LHCN-M2 (cell line): Measurements from ENCODE around the gene TADA2A. TPM values are rescaled to one million over a fixed set of nuclear protein-coding genes. Genes with fewer than 3 reads are reported as not detected.
"Not testable (repeated sequence)": the region's sequence is repeated elsewhere in the genome, so short reads cannot be mapped to it uniquely, and the experiment has no call there.

Experiments used
- DNase-seq: peaks from one replicate; pipeline ENCODE4 v3.0.0-alpha.2; 2012; ENCODE audit warnings: low read depth
- total RNA-seq: library from RNA; depleted of rRNA; stranded (reverse); fragments of >200 nt; gene quantifications from 2 replicates; pipeline ENCODE4 v1.2.3, GENCODE V29; 2014

The TADA2A gene
- total RNA-seq, 1 experiment from 2014 or later, result 15.7 TPM

DNA sequence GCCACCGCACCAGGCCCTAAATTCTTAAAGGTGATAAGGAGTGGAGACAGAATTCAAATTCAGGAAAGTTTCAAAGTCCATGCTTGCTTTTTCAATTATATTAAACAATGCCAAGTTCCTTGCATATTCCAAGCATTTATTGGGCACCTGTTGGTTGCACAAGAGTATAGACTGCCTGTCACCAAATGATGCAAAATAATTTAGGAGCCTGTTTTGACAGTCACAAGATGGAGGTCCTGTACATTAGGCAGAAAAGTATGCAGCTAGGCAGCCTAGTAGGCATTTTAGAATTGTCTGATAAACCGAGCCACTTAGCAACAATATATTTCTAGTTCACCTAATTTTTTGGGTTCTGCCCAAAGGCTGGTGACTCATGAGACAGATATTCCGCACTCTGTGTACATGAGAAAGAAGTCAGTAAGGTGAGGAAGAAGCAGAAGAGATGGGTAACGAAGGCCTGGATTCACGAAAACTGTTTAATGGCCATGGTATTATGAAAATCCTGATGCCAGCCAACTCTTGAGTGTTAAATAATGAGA is 7.4 kb upstream of the TADA2A start:
- DNase-seq, result no peak

DNA sequence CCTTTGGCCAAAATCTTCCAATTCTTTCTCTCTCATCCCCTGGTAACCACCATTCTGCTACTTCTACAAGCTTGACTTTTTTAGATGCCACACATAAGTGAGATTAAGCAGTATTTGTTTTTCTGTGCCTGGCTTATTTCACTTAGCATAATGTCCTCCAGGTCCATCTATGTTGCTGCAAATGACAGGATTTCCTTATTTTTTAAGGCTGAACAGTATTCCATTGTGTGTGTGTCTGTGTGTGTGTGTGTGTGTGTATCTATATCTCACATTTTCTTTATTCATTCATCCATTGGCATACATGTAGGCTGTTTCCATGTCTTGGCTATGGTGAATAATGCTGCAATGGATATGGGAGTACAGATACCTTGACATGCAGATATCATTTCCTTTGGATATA is 6.2 kb upstream of the TADA2A start:
- DNase-seq, result no peak

DNA sequence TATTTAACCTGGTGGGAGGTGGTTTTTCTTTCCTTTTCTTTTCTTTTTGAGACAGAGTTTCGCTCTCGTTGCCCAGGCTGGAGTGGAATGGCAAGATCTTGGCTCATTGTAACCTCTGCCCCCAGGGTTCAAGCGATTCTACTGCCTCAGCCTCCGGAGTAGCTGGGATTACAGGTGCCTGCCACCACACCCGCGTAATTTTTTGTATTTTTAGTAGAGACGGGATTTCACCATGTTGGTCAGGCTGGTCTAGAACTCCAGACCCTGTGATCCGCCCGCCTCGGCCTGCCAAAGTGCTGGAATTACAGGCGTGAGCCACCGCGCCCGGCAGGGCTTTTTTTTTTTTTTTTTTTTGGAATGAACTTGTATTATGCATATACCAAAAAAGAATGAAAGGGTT is 1.2 kb upstream of the TADA2A start:
- not testable (repeated sequence) for DNase-seq

DNA sequence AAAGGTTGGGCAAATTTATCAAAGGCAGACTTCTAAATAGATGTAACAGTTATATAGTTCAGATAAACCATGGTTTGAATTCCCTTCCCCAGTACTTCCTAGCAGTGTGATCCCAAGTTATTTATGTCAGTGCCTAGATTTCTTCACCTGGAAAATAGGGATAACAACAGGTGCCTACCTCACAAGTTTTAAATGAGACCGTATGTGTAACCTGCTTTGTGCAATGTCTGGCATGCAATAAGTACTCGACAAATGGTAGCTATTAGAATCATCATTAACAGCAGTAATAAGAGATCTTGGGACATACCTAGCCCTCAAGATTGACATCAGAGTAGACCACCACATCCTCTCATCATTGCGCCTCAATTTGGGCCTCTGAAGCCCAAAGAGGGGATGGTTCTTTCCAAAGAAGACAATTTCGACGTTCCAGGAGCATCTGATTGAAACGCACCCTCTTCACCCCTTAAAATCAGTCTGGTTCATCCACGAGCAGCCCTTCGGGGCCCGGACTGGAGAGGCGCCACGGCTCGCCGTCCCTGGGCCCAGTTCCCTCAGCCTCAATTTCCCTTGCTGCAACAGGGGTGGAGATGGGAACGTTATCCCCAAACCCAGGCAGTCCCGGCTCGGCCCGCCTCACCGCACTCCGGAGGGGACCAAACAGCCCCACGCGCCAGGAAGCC is 591 bp upstream of the TADA2A start:
- peak; percentile 8 for DNase-seq

DNA sequence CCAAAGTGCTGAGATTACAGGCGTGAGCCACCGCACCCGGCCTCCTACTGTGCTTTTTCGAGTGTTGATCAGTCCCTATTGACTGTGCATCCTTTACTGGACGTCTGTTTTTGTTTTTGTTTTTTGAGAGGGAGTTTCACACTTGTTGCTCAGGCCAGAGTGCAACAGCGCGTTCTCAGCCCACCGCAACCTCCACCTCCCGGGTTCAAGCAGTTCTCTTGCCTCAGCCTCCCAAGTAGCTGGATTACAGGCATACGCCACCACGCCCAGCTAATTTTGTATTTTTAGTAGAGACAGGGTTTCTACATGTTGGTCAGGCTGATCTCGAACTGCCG is 1.4 kb downstream of the TADA2A start:
- not testable (repeated sequence) for DNase-seq

DNA sequence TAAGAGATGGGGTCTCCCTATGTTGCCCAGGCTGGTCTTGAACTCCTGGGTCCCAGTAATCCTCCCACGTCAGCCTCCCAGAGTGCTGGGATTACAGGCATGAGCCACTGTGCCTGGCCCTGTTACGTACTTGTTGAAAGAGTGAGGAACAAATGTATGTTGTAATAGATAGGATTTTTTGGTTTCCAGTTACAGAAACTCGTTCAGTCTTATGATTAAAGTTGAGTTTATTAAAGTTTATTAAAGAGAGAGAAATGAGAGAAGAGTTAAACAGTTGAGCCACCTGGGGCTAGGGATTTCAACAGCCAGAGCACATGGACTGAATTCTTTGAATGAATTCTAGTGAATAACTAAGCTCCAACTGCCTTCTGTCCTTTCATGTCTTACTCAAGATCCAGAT is 3.7 kb downstream of the TADA2A start:
- no peak for DNase-seq

DNA sequence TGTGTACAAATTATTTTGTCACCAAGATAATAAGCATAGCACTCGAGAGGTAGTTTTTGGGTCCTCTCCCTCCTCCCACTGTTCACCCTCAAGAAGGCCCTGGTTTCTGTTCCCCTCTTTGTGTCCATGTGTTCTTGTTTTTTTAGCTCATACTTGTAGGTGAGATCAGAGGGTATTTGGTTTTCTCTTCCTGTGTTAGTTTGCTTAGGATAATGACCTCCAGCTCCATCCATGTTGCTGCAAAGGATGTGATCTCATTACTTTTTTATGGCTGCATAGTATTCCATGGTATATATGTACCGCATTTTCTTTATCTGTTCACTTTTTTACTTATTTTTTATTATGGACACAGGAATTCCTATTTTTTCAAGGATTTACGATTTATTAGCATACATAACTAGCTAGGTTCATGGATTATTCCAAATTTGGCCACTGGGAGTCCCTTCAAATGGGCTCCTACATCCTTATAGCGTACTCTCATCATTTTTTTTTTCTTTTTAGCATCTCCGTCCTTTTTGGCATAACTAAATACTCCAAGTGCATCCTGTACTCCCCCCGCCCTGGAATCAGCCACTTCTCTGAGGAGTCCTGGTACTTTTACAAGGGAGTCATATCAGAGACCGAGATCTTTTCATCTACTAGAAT is 7.3 kb downstream of the TADA2A start:
- no peak for DNase-seq

DNA sequence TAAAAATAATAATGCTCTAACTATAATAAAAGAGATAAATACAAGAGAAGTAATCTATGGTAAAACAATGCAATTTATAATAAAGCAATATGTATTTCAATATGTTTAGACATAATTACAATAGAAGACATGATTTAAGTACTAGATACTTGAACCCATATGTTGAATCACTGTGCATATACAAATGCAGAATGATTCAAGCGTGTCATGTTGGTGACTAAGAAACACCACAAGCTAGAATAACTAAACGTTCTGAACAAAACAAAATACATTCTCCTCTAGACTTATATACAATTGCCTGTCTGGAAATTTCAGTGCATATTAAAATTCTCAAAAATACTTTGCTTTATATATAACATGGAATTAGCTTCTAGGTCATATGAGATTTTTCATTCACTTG is 11.2 kb downstream of the TADA2A start:
- DNase-seq, result peak; percentile 15

DNA sequence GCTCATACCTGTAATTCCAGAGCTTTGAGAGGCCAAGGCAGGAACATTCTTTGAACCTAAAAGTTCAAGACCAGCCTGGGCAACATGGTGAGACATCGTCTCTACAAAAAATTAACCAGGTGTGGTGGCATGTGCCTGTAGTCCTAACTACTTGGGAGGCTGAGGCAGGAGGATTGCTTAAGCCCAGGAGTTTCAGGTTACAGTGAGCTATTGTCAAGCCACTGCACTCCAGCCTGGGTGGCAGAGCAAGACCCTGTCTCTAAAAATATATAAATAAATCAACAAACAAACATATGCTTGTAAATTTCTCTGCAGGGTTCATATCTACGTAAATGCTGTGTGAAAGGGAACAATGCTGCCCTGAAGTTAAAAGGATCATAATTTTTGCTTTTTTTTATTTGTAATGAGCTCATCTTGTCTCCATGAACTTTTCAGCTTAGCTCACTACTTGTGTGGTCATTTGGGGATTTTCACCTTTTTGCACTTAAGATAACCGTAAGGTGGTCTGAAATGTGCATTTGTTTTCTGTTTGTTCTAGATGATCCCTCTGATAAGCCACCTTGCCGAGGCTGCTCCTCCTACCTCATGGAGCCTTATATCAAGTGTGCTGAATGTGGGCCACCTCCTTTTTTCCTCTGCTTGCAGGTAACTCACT is 16.4 kb downstream of the TADA2A start:
- DNase-seq, result no peak

DNA sequence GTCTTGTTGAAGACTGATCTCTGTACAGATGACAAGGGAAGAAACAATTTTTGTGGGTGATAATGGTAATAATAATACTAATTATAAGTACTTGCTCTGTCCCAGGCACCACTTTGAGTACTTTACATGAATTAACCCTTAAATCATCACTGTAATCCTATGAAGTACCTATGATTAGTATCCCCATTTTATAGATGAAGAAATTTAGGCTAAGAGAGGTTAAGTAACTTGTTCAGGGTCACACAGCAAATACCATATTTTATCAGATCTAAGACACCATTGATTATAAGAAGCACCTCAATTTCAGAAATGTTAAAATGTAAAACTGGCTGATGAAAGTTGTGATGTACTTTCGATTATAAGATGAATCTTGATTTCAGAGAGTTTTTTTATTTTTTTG is 18.6 kb downstream of the TADA2A start:
- no peak for DNase-seq

DNA sequence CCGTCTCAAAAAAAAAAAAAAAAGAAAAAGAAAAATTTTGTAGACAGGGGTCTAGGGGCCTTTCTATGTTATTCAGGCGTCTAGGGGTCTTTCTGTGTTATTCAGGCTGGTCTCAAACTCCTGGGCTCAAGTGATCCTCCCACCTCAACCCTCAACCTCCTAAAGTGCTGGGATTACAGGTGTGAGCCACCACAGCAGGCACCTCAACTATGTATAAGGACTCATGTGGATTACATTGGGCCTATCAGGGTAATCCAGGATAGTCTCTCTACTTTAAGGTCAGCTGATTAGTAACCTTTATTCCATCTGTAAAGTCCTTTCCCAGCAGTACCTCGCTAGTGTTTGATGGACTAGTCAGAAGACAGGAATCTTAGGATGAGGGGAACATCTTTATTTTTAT is 22.4 kb downstream of the TADA2A start:
- DNase-seq, result no peak

DNA sequence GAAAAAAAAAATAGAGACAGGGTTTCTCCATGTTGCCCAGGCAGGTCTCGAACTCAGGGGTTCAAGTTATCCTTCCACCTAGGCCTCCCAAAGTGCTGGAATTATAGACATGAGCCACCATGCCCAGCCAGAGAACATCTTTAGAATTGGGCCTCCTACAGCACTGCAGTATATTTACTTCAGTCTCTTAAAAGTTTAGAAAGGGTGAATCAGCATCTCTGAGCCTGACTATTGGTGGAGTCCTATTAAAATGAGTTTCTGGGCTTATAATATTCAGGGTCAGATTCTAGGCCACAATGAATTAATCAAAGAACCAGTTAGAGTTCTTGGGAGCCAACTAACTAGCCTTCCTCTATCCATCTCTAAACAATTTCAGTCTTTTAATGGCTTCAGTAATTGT is 22.8 kb downstream of the TADA2A start:
- DNase-seq, result no peak

DNA sequence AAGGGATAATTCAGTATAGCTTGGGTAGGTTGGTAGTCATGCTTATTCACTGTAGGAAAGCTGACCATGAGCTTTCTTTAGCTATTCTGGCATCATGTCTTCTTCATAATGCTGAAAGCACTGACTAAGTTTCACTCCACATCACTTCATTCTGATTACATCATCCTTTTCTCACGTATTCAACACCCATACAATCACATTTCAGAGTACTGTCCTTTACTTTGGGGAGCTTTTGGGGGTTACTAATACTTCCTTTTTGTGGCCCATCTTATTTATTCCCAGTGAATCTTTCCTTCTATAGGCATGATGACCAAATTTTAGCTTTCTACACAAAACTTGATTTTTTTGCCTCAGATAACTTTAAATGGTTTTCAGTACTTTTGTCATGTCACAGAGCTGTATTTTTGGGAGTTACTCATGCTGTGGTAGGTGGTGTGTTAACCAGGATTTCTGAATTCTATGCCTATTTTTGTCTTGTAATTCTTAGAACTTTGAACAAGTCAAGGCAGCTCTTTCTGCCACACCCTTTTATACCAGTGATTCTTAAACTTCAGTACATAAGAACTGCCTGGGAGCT is 23.5 kb downstream of the TADA2A start:
- peak; percentile 42 for DNase-seq

DNA sequence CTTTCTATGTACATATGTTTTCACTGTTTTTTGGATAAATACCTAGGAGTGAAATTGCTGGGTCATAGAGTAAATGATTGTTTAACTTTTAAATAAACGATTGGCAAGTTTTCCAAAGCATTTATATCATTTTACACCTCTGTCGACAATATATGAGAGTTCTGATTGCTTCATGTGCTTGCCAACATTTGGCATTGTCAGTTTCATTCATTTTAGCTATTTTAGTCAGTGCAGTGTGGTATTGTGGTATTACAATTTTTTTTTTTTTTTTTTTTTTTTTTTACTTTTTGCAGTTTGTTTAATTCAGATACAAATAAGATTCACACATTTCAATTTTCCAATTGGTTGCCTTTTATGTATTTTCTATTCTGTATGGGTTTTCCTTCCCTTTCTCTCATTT is 26.0 kb downstream of the TADA2A start:
- no peak for DNase-seq

DNA sequence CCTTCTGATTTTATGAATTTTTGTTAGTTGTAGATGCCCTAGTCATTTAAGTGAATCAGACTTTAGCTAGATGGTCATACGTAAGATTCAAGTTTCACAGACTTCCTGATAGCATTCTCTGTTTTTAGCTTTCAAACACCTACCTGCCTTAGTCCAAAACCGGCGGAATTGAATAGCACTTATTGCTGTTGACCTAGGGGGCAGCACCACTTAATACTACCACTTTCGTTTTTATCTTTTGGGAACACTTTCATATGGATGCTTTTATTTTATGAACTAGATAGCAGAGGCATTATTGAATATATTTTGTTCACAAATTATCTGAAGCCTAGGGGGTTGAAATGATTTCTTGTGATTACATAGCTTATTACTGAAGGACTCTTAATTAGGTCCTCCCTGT is 31.5 kb downstream of the TADA2A start:
- DNase-seq, result no peak

DNA sequence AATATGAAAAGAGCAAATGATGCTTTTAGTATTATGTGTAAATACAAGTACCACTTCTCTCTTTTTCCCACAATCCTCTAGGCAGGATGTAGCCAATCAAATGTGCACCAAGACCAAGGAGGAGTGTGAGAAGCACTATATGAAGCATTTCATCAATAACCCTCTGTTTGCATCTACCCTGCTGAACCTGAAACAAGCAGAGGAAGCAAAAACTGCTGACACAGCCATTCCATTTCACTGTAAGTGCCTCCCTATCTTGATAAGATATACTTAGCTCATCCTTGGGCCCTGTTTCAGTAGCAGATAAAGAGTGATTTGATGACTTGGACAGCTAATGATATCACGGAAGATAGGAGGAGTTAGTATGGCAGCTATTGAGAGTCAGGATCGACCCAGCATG is 33.7 kb downstream of the TADA2A start:
- DNase-seq, result no peak

DNA sequence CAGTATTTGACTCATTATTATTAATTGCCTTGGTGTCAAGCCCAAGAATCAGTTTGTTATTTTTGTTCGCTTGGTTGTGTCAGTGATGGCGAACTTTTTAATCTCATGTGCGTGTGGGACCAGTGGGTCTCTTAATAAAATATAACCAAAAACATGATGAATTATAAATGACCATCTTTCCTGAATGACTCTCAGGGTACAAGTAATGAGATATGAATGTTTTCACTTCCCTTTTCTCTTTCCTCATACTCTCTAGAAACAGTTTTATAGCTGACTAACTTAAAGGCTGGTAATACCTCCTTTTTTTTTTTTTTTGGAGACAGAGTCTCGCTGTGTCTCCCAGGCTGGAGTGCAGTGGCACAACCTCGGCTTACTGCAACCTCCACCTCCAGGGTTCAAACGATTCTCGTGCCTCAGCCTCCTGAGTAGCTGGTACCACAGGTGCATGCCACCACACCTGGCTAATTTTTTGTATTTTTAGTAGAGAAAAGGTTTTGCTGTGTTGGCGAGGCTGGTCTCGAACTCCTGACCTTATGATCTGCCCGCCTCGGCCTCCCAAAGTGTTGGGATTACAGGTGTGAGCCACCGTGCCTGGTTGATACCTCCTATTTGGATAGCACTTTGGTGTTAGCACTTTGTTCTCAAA is 34.8 kb downstream of the TADA2A start:
- DNase-seq, result not testable (repeated sequence)

DNA sequence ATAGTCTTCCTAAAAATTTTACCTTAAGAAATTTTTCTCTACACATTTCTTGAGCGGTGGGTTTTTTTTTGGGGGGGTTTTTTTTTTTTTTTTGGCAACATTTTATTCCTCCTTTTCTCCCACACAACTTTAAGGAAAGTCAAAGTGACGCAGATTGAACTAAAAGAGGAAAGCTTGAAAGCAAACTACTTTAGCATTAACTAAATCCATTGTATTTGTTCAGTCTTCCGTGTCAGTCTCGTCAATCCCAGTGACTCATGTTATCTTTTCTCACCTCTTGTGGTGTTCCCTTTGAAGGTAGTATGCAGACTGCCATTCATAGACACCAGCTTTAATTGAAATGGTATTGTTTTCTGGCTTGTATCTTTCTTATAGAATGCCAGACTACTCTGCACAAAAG is 39.3 kb downstream of the TADA2A start:
- DNase-seq, result no peak

DNA sequence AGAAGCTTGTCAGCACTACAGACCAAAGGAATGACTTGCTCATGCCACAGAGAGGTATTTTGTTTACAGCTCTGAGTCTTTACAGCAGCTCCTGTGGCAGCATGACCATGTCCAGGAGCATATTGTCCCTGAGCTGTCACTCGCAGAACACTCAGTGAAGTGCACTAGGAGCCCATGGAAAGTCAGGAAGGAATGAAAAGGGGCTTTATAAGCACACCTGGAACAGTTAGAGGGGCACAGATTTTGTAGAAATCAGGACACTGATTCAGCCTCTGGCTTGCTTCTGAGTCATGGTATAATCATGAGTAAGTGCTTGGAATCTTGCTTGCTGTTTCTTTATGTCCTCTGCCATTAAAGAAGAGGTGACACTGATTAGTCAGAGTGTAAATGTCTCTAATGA is 41.0 kb downstream of the TADA2A start:
- peak; percentile 46 for DNase-seq

DNA sequence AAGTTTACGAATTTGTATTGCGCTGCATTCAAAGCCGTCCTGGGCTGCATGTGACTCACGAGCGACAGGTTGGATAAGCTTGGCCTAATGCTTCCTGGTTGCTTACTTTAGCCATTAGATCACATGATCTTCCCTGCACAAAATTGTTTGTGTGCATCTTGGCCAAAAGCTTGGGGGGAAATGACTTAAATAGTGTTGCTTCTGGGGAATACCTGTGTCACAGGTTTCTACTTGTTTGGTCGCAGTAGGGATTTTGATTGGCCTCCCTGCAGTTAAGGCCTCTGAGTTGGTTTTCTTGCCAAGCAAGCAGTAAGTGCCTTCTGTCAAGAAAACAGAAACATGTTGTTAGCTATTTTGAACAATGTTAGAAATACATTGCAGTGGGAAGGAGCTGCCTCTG is 43.4 kb downstream of the TADA2A start:
- DNase-seq, result no peak

DNA sequence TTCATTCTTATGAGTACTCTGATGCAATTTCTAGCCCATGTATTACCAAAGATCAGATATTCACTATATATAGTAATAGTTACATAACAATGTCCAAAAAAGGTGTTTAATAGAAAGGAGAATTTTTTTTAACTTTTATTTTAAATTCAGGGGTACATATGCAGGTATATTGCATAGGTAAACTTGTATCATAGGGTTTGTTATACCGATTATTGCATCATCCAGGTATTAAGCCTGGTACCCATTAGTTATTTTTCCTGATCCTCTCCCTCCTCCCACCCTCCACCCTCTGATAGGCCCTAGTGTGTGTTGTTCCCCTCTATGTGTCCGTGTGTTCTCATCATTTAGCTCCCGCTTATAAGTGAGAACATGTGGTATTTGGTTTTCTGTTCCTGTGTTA is 51.1 kb downstream of the TADA2A start:
- not testable (repeated sequence) for DNase-seq

DNA sequence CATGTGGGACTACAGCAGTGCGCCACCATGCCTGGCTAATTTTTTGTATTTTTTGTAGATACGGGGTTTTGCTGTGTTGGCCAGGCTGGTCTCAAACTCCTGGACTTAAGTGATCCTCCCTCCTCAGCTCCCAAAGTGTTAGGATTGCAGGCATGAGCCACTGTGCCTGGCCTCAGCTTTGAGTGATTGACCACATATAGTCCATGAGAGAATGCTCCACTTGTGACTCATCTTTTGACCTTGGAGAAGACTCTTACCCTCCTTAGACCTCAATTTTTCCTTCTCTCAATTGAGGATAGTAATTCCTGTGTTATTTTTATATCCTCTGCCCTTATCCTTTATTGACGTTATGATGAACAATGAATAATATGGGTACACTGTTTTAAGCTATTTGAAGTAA is 52.1 kb downstream of the TADA2A start:
- peak; percentile 94 for DNase-seq
